Right renal cortex interstitium (tissue), 3 donors: Measurements from ENCODE around the gene CLDN7. TPM values are rescaled to one million over a fixed set of nuclear protein-coding genes. Genes with fewer than 3 reads are reported as not detected.

Experiments
- DNase-seq, 3 donors: peaks; one replicate each; pipeline ENCODE4 v3.0.0-alpha.2; 2013; ENCODE audit warnings: low read depth in 3 of 3, low spot score in 2 of 3
- polyA plus RNA-seq, 3 donors: library from polyadenylated mRNA; unstranded; fragments of 120-200 nt; gene quantifications; one replicate each; pipeline ENCODE4 v1.2.1, GENCODE V29; 2013; ENCODE audit not compliant: insufficient read length in 3 of 3

Gene CLDN7
- polyA plus RNA-seq, 3 donors, result 37.3 to 47.0 (median 46.1) TPM

DNA sequence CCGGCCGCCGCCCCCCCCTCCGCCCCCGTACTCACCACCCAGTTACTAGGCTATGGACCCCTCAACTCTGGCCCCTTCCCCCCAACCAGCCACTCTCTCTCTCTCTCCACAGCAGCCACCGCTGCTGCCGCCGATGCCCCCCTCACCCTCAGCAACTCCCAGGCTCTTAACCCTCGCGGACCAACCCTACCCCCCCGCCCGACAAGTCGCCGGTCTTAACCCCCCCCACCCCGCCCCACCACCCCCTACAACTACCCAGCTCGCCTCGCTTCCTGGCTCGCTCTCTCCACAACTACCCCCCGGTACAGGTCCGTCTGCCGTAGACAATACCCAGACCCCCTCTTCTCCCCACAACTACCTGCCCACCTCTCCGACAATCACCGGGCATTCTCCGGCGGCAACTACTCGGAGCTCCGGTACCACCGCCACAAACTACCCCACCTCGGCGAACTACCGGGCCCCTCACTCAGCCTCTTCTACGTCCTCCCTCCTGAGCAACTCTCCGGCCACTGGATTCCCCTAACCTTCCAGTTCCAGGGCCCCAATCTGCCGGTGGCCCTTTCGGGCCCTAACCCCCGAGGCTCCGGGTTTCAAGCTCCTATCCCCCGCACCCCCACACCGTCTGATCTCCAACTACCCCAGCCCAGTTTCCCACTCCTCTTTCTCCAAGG is 23.7 kb downstream of the CLDN7 start:
- no peak for DNase-seq

DNA sequence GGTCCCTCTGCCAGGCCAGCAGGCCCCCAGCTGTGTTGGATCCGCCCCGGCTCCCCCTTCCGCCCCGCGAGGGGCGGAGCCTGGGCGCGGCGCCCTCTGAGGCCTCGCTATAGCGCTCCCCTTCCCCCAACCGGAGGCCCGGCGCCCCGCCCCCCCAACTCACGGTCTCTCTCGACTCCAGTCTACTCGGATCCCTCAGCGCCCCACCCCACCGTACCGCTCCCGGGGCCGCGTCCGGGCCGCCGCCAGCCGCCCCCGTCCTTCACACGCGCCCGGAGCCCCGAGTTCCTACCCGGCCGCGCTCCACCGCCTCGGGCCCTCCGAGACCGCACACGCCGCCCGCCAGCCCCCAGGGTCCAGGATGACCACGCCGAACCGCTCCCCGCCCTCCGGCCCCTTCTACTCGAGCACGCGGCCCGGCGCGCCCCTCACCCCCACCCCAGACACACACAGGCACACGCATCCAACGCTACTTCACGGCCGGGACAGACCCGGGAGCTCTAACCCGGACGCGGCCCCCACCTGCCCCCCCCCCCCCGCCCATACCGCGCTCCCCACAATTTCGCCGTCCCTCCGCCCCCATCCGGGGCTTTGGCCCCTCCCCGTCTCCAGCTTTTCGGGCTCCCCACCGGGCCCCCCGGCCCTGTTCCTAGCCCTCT is 24.4 kb downstream of the CLDN7 start:
- no peak for DNase-seq

DNA sequence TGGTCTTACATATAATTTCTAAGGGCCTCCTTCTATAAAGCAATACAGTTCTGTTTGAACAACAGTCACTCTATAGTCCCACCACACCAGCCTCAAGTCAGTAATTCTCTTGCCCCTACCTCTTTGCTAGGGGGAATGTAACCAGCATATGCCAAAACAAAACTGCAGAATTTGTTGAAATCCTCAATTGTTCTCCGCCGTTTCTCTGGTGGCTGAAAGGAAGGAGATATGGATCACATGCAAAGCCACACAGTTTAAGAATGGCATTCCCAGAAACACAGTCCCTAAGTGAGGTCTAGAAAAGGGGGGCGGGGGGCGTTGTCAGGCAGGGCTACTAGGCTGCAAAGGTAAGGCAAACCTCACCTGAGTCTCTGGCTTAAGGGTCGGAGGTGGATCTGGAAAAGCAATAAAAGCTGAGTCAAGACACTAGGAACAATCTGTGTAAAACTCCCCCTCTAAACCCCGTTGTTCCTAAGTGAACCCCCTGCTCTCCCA is 25.0 kb downstream of the CLDN7 start:
- no peak for DNase-seq

DNA sequence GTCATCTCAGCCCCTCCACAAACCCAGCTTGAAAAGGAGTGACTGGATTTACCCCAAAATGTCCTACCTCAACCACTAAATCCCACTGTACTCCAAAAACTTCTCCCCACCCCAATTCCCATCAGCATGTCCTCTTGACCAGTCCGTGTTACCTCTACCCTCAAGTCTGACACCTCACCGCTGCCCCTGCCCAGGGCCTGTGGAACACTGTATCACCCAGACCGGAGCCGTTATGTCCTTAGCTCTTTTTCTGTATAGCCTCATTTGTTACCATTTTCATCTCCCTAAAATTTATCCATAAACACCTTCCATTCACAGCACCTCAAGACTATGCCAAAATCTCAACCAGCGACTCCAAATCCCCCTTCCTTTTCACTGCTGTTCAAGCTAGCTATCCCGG is 25.5 kb downstream of the CLDN7 start:
- no peak for DNase-seq

DNA sequence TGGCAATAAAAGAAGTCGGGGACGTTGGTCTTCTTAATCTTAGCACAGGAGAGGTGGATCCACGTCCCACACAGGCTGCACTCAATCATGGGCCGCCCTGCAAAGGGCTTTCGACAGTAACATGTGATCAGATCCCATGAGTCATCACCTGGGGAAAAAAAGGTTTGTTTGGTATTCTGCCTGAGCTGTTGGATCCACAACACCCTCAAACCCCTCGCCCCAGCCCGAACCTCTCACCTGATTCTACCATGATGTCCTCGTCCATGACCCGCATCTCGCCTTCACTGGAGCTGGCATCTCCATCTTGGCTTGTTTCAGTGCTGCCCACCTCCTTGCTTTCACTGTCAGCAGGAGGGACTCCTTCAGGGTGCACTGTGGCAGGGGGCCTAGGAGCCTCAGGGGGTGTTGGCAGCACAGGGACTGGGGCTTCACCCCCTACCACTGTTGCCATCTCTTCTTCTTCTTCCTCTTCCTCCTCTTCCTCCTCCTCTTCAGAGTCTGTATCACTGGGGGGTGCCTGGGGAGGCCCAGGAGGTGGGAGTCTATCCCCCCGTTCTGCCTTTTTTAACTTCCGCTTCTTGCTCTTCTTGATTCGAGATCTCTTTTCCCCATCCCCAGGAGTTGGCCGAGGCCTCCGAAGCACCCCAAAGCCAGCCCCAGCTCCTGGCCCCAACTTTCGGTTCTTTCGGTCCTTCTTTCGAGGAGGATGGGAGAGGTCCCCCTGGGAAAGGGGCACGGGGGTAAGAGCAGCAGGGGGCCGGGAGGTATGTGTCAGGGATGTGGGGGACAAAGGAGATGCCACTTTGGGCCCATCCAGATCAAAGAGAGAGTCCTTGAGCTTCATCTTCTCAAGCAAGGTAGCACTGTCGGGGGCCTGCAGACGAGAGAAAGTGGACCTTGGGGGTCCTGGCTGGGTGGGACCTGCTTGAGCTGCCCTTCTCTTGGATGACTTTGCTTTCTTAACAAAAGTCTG is 26.3 kb downstream of the CLDN7 start:
- no peak for DNase-seq

DNA sequence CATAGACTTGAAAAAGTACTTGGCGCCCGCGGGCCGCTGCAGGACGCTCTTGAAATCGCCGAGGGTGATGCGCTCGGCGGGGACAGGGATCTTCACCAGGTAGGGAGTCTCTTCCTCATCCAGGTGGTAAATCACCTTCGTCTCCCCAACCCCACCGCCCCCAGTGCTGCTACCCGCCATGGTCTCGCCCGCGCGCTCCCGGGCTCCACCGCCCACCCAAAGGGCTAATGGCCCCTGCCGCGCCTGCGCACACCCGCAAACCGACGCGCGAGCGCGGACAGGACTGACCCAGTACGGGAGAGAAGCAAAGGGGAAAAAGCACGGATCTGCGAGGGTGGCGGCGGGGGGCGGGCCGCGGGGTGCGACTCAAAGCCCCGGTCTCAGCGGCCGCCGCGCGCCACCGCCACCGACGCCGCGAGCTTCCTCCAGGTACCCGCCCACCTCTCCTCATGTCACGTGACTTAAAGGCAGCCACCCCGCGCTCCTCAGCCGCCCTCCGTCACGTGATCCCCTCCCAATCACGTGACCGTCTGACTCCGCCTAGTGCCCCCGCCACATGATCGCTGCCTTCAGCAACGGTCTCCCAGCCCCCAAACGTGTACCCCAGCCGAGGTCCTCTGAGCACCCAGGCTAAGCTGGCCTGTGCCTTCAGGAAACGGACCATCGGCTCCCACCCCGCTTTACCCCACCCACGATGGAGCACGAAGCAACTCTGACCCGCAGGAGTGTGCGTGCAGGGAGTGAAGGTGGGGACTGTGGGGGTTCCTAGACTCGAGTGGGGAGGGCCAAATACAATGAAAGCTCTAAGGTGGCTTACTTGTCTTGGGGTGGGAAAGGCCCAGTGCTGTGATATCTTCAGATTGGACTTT is 28.0 kb downstream of the CLDN7 start, which contains the start of gene DVL2:
Gene DVL2 (minus strand): TSS at position 435 of the 869 bp plus-strand sequence. CDS start 255 bp downstream, at position 180.
- peak in 2 of 3 donors; percentile 89 to 91 for DNase-seq

DNA sequence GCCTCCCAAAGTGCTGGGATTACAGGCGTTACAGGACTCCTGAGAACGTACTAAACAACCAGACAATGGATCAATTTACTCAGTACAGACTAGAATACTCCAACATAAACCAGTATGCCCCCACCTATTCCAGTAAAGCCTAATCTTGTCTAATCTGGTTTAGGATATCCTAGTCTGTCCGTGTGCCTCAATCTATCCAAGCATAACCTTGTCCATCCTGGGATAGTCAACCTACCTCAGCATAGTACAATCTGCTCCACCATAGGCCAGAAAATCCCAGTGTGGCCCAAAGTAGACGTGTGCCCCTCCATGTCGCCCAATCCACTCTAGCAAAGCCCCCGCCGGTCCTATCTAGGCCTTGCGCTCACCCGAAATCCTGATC is 28.6 kb downstream of the CLDN7 start:
- no peak for DNase-seq

DNA sequence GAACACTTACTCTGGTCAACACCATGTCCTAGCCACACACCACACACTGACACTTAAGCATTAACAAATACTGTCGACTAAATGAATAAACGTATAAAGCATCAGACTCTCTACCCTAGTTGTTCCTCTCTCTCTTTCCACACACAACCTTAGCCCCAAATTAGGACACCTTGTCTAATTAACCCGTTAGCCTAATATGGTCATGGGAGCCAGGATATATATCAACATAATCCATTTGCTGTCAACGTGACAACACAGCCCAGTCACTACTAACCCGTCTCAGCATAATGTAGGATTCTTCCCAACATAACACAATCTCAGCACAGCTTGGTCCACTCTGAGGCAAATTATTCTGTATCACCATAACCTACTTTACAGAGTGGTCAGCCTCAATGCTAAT is 30.2 kb downstream of the CLDN7 start:
- DNase-seq, result no peak

DNA sequence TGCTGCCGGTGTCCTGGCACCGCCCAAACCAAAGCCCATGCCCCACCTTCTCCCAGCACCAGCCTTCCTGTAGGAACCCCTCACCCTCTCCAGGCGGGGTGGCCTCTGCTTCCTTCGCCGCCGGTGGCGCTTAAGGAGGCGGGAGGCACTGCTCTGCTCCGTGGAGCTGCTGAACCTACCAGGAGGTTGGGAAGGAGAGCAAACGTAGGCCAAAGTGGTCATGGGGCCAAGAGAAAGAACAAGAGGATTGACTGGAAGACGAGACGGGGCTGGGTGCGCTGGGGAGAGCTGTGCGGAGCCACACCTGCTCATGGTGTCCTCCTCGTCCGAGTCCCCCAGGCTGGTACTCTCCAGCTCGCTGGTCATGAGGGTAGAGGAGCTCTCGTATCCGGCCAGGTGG is 32.8 kb downstream of the CLDN7 start:
- no peak for DNase-seq

DNA sequence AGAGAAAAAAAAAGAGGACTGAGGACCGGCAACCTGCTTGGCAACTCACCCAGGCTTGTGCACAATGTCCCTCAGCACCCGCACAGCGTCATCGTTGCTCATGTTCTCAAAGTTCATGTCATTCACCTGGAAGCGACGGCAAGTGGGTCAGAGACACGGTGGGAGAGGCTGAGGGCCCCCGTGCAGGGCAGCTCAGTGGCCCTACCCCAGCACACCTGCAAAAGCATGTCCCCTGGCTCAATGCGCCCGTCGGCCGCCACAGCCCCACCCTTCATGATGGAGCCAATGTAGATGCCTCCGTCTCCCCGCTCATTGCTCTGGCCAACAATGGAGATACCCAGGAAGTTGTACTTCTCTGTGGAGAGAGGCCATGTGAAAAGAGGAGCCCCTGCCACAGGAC is 33.4 kb downstream of the CLDN7 start:
- DNase-seq, result no peak

DNA sequence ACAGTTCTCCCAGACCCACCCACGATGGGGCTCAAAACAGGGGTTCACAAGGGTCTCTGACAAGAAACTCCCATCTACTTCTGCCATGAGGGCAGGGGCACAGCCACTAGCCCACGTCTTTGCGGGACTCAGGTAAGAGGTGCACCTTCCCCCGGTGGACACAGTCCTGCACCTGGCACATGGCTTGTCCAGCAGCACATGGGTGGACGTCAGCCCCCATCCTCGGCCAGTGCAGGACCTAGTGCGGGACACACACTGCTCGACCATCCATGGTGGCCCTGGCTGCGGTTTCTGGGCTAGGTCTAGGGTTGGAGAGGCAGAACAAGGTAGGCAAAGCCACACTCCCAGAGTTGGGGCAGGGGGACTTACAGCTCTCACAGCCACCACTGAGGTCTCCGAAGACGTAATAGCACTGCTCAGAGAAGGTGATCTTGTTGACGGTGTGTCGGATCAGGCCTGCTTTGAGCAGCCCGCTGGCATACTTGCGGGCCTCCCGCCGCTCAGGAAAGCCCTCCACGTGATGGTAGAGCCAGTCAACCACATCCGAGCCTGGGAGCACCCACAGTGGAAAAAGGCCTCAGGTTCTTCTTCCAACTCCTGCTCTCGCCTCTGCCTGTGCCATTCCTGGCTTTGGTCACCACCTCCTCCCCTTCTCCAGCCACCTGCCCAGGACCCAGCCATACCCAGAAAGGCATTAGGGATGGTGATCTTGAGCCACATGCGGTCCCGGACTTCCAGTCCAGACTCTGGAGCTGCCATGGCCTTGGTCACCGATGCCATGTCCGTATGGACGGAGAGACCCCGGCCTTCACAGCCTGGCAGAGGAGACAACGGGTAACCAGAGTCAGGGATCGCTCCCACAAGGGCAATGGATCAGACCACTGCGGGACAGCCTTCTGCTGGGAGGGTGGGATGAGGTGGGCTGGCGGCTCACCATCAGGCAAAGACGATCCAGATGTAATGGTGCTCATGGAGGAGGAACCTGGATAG is 35.3 kb downstream of the CLDN7 start:
- no peak for DNase-seq

DNA sequence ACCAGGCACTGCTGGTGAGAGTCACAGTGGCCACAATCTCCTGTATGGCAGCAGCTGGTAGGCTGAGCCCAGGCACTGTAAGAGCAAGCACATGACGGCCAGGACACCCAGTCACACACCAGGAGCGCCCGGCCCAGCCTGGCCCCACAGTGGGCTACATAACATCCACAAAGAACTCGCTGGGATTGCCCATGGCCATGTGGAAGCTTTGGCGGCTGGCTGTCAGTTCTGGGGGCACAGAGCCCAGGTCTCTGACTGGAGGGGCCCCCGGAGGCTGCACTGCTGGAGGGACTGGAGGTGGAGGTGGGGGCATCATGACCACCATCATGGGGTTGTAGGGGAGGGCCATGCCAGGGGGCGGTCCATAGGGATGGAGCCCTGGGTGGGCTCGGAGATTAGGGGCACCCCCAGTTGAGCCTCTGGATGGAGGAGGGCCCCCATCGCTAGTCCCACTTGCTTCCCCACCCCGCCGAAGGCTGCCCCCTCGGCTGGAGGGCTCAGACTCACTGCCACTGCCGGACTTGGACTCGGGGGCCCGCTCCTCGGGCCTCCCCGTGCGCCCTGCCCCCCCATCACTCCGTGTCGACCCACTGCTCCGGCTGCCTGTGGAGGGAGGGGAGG is 36.5 kb downstream of the CLDN7 start:
- DNase-seq, result no peak

DNA sequence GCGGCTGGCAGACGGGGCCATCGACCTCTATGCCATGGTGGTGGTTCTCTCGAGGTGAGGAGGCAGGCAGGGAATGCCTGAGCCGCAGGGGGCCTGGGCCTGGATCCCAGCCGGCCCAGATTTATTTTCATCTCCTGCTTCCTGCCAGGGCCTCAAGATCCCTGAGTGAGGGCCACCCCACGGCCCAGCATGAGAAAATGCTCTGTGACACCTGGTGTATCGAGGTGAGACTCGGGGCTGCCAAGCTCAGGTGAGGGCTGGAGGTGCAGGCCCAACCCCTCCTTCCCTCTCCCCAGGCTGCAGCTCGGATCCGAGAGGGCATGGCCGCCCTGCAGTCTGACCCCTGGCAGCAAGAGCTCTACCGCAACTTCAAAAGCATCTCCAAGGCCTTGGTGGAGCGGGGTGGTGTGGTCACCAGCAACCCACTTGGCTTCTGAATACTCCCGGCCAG is 37.6 kb downstream of the CLDN7 start:
- no peak for DNase-seq

DNA sequence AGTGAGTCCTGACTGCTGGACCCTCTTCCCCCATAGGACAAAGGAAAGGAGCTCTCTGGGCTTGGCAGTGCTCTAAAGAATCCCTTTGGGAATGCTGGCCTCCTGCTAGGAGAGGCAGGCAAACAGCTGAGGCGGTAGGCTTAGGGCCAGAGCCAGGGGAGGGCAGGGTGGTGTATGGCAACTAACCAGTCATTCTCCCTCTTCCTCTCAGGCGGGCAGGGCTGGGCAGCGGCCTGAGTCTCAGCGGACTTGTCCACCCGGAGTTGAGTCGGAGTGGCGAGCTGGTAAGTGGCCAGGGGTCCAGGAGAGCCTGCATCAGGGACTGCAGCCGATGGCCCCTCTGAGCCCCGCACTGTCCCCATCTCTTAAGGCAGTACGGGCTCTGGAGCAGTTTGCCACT is 38.2 kb downstream of the CLDN7 start:
- DNase-seq, result no peak

DNA sequence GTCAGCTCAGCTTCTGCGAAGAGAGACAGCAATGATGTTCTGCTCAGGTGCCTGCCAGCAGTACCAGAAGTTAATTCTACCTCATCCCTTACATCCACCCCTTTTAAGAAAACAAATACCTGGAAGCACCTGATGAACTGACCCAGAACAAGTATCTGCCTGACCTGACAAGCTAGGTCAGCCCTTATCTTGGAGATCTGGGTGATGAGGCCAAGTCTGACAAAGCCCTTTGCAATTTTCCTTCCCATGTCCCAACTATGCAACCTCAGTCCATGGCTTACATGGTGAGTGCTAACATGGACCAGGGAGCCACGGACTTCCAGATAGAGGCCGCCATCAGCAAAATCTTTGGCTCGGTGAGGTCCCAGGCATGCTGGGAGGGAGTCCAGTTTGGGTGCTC is 38.9 kb downstream of the CLDN7 start:
- DNase-seq, result no peak

DNA sequence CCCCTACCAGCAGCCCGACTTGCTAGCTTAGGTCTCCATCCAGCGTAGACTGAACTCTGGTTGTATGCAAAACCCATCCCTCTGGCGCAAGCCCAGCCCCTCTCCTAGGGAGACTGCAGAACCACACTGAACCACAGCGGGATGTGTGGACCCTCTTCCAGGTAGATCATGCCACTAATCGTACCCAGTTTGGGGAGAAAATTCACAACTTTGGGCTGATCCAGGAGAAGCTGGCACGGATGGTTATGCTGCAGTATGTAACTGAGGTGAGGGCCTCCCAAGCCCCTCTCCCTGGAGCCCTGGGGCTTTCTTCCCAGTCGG is 39.3 kb downstream of the CLDN7 start:
- DNase-seq, result no peak

DNA sequence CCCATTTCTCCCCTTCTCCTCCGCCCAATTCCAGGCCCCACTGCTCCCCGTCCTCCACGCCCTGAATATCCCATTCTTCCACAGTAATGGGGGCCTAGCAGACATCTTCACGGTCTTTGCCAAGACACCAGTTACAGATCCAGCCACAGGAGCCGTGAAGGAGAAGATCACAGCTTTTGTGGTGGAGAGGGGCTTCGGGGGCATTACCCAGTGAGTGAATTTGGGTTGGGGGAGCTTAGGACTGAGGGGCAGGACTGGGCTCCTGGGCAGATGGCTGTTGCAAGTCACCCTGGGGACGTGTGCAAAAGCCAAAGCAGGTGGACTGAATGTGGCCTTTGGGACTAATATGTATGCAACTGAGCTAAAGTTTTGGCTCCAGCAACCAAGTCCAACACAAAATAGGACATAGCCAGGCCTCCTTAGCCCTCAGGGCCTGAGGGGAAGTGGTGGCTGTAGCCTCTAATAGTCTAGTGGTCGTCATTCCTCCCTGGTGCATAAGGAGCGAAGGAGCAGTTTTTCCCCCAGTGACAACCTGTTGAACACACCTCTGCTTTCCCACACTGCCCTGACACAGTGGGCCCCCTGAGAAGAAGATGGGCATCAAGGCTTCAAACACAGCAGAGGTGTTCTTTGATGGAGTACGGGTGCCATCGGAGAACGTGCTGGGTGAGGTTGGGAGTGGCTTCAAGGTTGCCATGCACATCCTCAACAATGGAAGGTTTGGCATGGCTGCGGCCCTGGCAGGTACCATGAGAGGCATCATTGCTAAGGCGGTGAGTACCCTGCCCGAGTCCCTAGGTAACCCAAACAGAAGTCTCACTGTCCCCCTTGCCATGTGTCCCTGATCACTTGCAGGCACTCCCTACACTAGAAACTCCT is 39.9 kb downstream of the CLDN7 start:
- DNase-seq, result no peak
